22Rv1 (cell line): ENCODE results near the gene RETN.

Experiments
- ZFX ChIP-seq: fragments of 450-650 bp; IDR thresholded peaks from 2 replicates; pipeline ENCODE4 v1.6.1; 2017; ENCODE audit warnings: antibody characterized with exemption, borderline replicate concordance
- TF ChIP-seq, protein P1 (sequence below): fragments of 450-650 bp; IDR thresholded peaks from 2 replicates; pipeline ENCODE4 v1.5.1; 2017; ENCODE audit warnings: mild to moderate bottlenecking

- TF ChIP-seq, protein P1, sequence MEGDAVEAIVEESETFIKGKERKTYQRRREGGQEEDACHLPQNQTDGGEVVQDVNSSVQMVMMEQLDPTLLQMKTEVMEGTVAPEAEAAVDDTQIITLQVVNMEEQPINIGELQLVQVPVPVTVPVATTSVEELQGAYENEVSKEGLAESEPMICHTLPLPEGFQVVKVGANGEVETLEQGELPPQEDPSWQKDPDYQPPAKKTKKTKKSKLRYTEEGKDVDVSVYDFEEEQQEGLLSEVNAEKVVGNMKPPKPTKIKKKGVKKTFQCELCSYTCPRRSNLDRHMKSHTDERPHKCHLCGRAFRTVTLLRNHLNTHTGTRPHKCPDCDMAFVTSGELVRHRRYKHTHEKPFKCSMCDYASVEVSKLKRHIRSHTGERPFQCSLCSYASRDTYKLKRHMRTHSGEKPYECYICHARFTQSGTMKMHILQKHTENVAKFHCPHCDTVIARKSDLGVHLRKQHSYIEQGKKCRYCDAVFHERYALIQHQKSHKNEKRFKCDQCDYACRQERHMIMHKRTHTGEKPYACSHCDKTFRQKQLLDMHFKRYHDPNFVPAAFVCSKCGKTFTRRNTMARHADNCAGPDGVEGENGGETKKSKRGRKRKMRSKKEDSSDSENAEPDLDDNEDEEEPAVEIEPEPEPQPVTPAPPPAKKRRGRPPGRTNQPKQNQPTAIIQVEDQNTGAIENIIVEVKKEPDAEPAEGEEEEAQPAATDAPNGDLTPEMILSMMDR = no peak
- no peak for TF ChIP-seq ZFX
Observed at GRCh38 chr19:7699003-7699402, 30.2 kb downstream of the RETN start.
